Chondrocyte (in vitro differentiated cells): ENCODE data around the gene IFT80. TPM values are rescaled to one million over a fixed set of nuclear protein-coding genes. Genes with fewer than 3 reads are reported as not detected.

Source experiments
- DNase-seq: peaks from one replicate; pipeline ENCODE4 v3.0.0; 2021; ENCODE audit warnings: mixed read lengths, low spot score
- H3K27ac Mint-ChIP-seq: one replicate; pipeline ENCODE4 v1.8.0; 2021; ENCODE audit warnings: mild to moderate bottlenecking, moderate library complexity, mixed read lengths; ENCODE audit not compliant: unreplicated experiment
- H3K27me3 Mint-ChIP-seq: 2 replicates; pipeline ENCODE4 v1.8.0; 2021; ENCODE audit warnings: low read depth, mixed read lengths
- H3K36me3 Mint-ChIP-seq: 2 replicates; pipeline ENCODE4 v1.8.0; 2021; ENCODE audit warnings: low read depth, mixed read lengths
- H3K4me1 Mint-ChIP-seq: 2 replicates; pipeline ENCODE4 v1.8.0; 2021; ENCODE audit warnings: low read depth, mild to moderate bottlenecking, mixed read lengths
- H3K4me3 Mint-ChIP-seq: one replicate; pipeline ENCODE4 v1.8.0; 2021; ENCODE audit warnings: mild to moderate bottlenecking, moderate library complexity, mixed read lengths; ENCODE audit not compliant: unreplicated experiment
- H3K9me3 Mint-ChIP-seq: 2 replicates; pipeline ENCODE4 v1.8.0; 2021; ENCODE audit warnings: low read depth, mixed read lengths
- total RNA-seq: library from RNA; stranded (reverse); gene quantifications from 3 replicates; pipeline ENCODE4 v1.2.1, GENCODE V29; 2021
- TF ChIP-seq, protein P1 (sequence below): fragments of 200-600 bp; sonication (generic); IDR thresholded peaks from 2 replicates; pipeline ENCODE4 v1.5.0; 2021; ENCODE audit warnings: antibody characterized with exemption, mild to moderate bottlenecking, moderate library complexity

IFT80 gene
- total RNA-seq, 1 donor from 2014 or later = 22.6 TPM

DNA sequence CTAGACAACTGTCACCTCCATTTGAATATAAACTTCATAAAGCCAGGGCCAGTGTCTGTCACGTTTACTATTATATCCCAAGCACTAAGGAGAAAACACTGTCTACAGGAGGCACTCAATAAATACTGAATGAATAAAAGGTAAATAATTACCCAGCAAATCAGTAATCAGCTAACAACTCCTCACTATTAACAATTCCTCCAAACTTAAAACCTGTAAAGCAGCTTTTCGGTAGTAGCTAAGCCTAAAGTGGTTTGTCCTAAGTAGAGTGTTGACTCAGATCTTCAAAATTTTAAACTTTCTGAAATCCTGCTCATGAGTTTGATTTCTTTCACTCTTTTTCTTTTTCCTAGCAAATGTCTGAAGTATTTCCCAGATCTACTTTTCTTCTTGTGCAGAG is 133.9 kb downstream of the IFT80 start:
- no peaks in the 10 kb centered on the region for H3K27me3 Mint-ChIP-seq
- no peak overlapping the region for H3K4me3 Mint-ChIP-seq
- TF ChIP-seq, protein P1, sequence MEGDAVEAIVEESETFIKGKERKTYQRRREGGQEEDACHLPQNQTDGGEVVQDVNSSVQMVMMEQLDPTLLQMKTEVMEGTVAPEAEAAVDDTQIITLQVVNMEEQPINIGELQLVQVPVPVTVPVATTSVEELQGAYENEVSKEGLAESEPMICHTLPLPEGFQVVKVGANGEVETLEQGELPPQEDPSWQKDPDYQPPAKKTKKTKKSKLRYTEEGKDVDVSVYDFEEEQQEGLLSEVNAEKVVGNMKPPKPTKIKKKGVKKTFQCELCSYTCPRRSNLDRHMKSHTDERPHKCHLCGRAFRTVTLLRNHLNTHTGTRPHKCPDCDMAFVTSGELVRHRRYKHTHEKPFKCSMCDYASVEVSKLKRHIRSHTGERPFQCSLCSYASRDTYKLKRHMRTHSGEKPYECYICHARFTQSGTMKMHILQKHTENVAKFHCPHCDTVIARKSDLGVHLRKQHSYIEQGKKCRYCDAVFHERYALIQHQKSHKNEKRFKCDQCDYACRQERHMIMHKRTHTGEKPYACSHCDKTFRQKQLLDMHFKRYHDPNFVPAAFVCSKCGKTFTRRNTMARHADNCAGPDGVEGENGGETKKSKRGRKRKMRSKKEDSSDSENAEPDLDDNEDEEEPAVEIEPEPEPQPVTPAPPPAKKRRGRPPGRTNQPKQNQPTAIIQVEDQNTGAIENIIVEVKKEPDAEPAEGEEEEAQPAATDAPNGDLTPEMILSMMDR = no peak
- no peak overlapping the region for H3K27ac Mint-ChIP-seq
- DNase-seq = no peak
- peaks cover 11% of the 10 kb centered on the region for H3K36me3 Mint-ChIP-seq
- no peaks in the 10 kb centered on the region for H3K9me3 Mint-ChIP-seq
- H3K4me1 Mint-ChIP-seq = no peaks in the 10 kb centered on the region

DNA sequence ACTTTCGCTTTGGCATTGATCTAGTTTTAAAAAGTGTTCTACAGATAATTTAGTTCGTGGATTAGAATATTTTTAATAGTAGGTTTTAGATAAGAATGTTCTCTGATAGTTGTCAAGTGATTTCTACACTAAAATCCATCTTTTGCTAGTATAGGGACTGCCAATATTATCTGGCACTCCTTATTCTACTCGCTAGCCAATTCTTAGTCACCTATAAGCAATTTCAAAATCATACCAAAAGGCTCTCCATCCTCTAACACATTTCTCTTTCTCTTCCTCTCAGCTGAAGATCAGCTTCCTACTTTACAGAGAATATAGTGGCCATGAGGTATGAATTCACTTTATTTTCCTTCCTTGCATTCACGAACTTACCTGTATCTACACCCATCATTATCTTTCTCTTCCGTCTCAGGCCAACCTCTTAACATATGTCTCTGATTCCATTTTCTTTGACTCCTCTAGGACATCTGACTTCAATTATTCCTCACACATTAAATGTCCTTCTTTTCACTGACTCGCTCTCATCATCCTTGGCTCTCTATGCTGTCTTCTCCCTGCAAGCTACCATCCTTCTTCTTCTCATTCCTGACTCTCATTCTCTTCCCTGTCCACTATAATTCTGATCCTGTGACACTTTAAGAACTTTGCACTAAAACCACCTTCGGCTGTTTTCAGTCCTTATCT is 138.3 kb downstream of the IFT80 start:
- TF ChIP-seq, protein P1 = no peak
- Mint-ChIP-seq H3K27me3 (no peaks in the 10 kb centered on the region), H3K36me3 (peaks cover 8% of the 10 kb centered on the region), H3K4me3 (no peak overlapping the region), H3K9me3 (no peaks in the 10 kb centered on the region), H3K27ac (no peak overlapping the region), H3K4me1 (peaks cover 5% of the 10 kb centered on the region)
- DNase-seq = no peak

GRCh38 chr3:160259589-160259988 is 139.4 kb downstream of the IFT80 start:
- Mint-ChIP-seq H3K4me1 (peaks cover 5% of the 10 kb centered on the region), H3K27ac (no peak overlapping the region), H3K27me3 (no peaks in the 10 kb centered on the region), H3K9me3 (no peaks in the 10 kb centered on the region), H3K4me3 (no peak overlapping the region), H3K36me3 (peaks cover 8% of the 10 kb centered on the region)
- TF ChIP-seq, protein P1 = no peak
- no peak for DNase-seq

- TF ChIP-seq, protein P1 = no peak
- Mint-ChIP-seq H3K27ac (no peak overlapping the region), H3K27me3 (no peaks in the 10 kb centered on the region), H3K36me3 (peaks cover 7% of the 10 kb centered on the region), H3K4me3 (no peak overlapping the region), H3K4me1 (peaks cover 5% of the 10 kb centered on the region), H3K9me3 (no peaks in the 10 kb centered on the region)
- no peak for DNase-seq
These were observed 141.4 kb downstream of the IFT80 start for GRCh38 chr3:160257606-160258005.

DNA sequence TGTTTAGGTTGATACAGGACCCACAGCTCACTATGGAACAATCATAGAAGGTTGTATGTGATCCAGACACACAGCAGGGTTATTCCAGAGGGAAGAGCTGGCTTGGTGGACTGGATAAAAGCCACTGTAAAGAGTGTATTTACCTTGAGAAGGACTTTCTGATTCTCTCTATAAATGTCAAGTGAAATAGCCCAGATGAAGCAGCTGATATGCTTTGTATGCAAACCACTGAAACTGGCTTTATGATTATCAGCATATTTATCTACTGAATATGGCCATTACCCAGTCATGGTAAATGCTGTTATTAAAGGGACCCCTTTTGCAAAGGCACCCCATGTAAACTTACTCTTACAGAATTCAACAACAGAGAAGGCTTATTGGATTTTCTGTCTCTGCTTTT is 145.7 kb downstream of the IFT80 start:
- Mint-ChIP-seq H3K4me1 (no peaks in the 10 kb centered on the region), H3K27ac (no peak overlapping the region), H3K9me3 (no peaks in the 10 kb centered on the region), H3K27me3 (no peaks in the 10 kb centered on the region), H3K36me3 (peaks cover 7% of the 10 kb centered on the region), H3K4me3 (no peak overlapping the region)
- no peak for DNase-seq
- TF ChIP-seq, protein P1 = no peak
